ENCODE results near the gene GTF3C2.
A peak's percentile ranks its signal among the peaks of the same experiment; 100 is the strongest.

The GTF3C2 gene

GRCh38 chr2:27290549-27290948 lies 66.0 kb downstream of the GTF3C2 start:
- no peaks in the 10 kb centered on the region for H3K9me3 ChIP-seq (ENCODE audit: control insufficient read depth, insufficient read depth, low read depth, low read length)
- H3K36me3 ChIP-seq (ENCODE audit: control insufficient read depth, insufficient read depth, low read length) = no peaks in the 10 kb centered on the region
- H3K27me3 ChIP-seq (ENCODE audit: control insufficient read depth, insufficient read depth, low read length) = no peaks in the 10 kb centered on the region
- H3K4me1 ChIP-seq (ENCODE audit: control insufficient read depth, insufficient read depth, low read length) = peaks cover 20% of the 10 kb centered on the region
- H3K4me3 ChIP-seq (ENCODE audit: low read depth, low read length) = no peak overlapping the region
- no peak overlapping the region for H3K9ac ChIP-seq (ENCODE audit: low read length)
- no peak overlapping the region for H3K27ac ChIP-seq (ENCODE audit: low read depth, low read length)

GRCh38 chr2:27288610-27289009 lies 68.0 kb downstream of the GTF3C2 start:
- H3K4me3 ChIP-seq (ENCODE audit: low read depth, low read length) = no peak overlapping the region
- H3K27me3 ChIP-seq (ENCODE audit: control insufficient read depth, insufficient read depth, low read length) = no peaks in the 10 kb centered on the region
- H3K9me3 ChIP-seq (ENCODE audit: control insufficient read depth, insufficient read depth, low read depth, low read length) = no peaks in the 10 kb centered on the region
- H3K27ac ChIP-seq (ENCODE audit: low read depth, low read length) = no peak overlapping the region
- peaks cover 20% of the 10 kb centered on the region for H3K4me1 ChIP-seq (ENCODE audit: control insufficient read depth, insufficient read depth, low read length)
- H3K36me3 ChIP-seq (ENCODE audit: control insufficient read depth, insufficient read depth, low read length) = no peaks in the 10 kb centered on the region
- no peak overlapping the region for H3K9ac ChIP-seq (ENCODE audit: low read length)

GRCh38 chr2:27285481-27285880 lies 71.1 kb downstream of the GTF3C2 start:
- H3K27me3 ChIP-seq (ENCODE audit: control insufficient read depth, insufficient read depth, low read length) = peaks cover 4% of the 10 kb centered on the region; the same call in 1 of the 2 replicates
- H3K9me3 ChIP-seq (ENCODE audit: control insufficient read depth, insufficient read depth, low read depth, low read length) = no peaks in the 10 kb centered on the region
- H3K27ac ChIP-seq (ENCODE audit: low read depth, low read length) = no peak overlapping the region
- H3K9ac ChIP-seq (ENCODE audit: low read length) = no peak overlapping the region
- H3K36me3 ChIP-seq (ENCODE audit: control insufficient read depth, insufficient read depth, low read length) = no peaks in the 10 kb centered on the region
- H3K4me3 ChIP-seq (ENCODE audit: low read depth, low read length) = no peak overlapping the region
- peaks cover 28% of the 10 kb centered on the region for H3K4me1 ChIP-seq (ENCODE audit: control insufficient read depth, insufficient read depth, low read length)

- no peak overlapping the region for H3K4me3 ChIP-seq (ENCODE audit: low read depth, low read length)
- H3K9ac ChIP-seq (ENCODE audit: low read length) = no peak overlapping the region
- H3K36me3 ChIP-seq (ENCODE audit: control insufficient read depth, insufficient read depth, low read length) = no peaks in the 10 kb centered on the region
- H3K4me1 ChIP-seq (ENCODE audit: control insufficient read depth, insufficient read depth, low read length) = peaks cover 28% of the 10 kb centered on the region
- H3K27ac ChIP-seq (ENCODE audit: low read depth, low read length) = no peak overlapping the region
- H3K9me3 ChIP-seq (ENCODE audit: control insufficient read depth, insufficient read depth, low read depth, low read length) = no peaks in the 10 kb centered on the region
- peaks cover 4% of the 10 kb centered on the region; the same call in 1 of the 2 replicates for H3K27me3 ChIP-seq (ENCODE audit: control insufficient read depth, insufficient read depth, low read length)
Observed at GRCh38 chr2:27284996-27285395, 71.6 kb downstream of the GTF3C2 start.

GRCh38 chr2:27282892-27283291 lies 73.7 kb downstream of the GTF3C2 start:
- H3K27me3 ChIP-seq (ENCODE audit: control insufficient read depth, insufficient read depth, low read length) = peaks cover 4% of the 10 kb centered on the region; the same call in 1 of the 2 replicates
- H3K4me1 ChIP-seq (ENCODE audit: control insufficient read depth, insufficient read depth, low read length) = peaks cover 28% of the 10 kb centered on the region
- peak overlapping the region; percentile 67 for H3K9ac ChIP-seq (ENCODE audit: low read length)
- no peaks in the 10 kb centered on the region for H3K36me3 ChIP-seq (ENCODE audit: control insufficient read depth, insufficient read depth, low read length)
- H3K4me3 ChIP-seq (ENCODE audit: low read depth, low read length) = peak overlapping the region; percentile 49
- 0 out of 2 replicates have a peak overlapping the region, but pooled peaks have one; percentile 39 for H3K27ac ChIP-seq (ENCODE audit: low read depth, low read length)
- no peaks in the 10 kb centered on the region for H3K9me3 ChIP-seq (ENCODE audit: control insufficient read depth, insufficient read depth, low read depth, low read length)

GRCh38 chr2:27281855-27282559 lies 74.6 kb downstream of the GTF3C2 start, which contains the start of gene TRIM54:
TSS of gene TRIM54 (plus strand) at chr2:27282429. CDS start at chr2:27282732, 303 bp downstream.
- Histone ChIP-seq H3K4me3 (ENCODE audit: low read depth, low read length) (peak within 1 kb of the TSS; percentile 49), H3K9me3 (ENCODE audit: control insufficient read depth, insufficient read depth, low read depth, low read length) (no peaks in the 10 kb centered on the region), H3K27ac (ENCODE audit: low read depth, low read length) (0 out of 2 replicates have a peak within 1 kb of the TSS, but pooled peaks have one; percentile 39), H3K4me1 (ENCODE audit: control insufficient read depth, insufficient read depth, low read length) (peaks cover 27% of the 10 kb centered on the region), H3K27me3 (ENCODE audit: control insufficient read depth, insufficient read depth, low read length) (peaks cover 4% of the 10 kb centered on the region; the same call in 1 of the 2 replicates), H3K36me3 (ENCODE audit: control insufficient read depth, insufficient read depth, low read length) (no peaks in the 10 kb centered on the region), H3K9ac (ENCODE audit: low read length) (peak within 1 kb of the TSS; percentile 67)

GRCh38 chr2:27281442-27281841 lies 75.1 kb downstream of the GTF3C2 start:
- no peaks in the 10 kb centered on the region for H3K9me3 ChIP-seq (ENCODE audit: control insufficient read depth, insufficient read depth, low read depth, low read length)
- peaks cover 21% of the 10 kb centered on the region for H3K4me1 ChIP-seq (ENCODE audit: control insufficient read depth, insufficient read depth, low read length)
- H3K4me3 ChIP-seq (ENCODE audit: low read depth, low read length) = peak overlapping the region; percentile 49; the same call in 1 of the 2 replicates
- no peak overlapping the region for H3K9ac ChIP-seq (ENCODE audit: low read length)
- peaks cover 4% of the 10 kb centered on the region; the same call in 1 of the 2 replicates for H3K27me3 ChIP-seq (ENCODE audit: control insufficient read depth, insufficient read depth, low read length)
- H3K27ac ChIP-seq (ENCODE audit: low read depth, low read length) = no peak overlapping the region
- no peaks in the 10 kb centered on the region for H3K36me3 ChIP-seq (ENCODE audit: control insufficient read depth, insufficient read depth, low read length)

GRCh38 chr2:27280826-27281225 lies 75.7 kb downstream of the GTF3C2 start:
- H3K9me3 ChIP-seq (ENCODE audit: control insufficient read depth, insufficient read depth, low read depth, low read length) = no peaks in the 10 kb centered on the region
- no peak overlapping the region for H3K9ac ChIP-seq (ENCODE audit: low read length)
- H3K27me3 ChIP-seq (ENCODE audit: control insufficient read depth, insufficient read depth, low read length) = peaks cover 4% of the 10 kb centered on the region; the same call in 1 of the 2 replicates
- no peak overlapping the region for H3K4me3 ChIP-seq (ENCODE audit: low read depth, low read length)
- peaks cover 21% of the 10 kb centered on the region for H3K4me1 ChIP-seq (ENCODE audit: control insufficient read depth, insufficient read depth, low read length)
- no peaks in the 10 kb centered on the region for H3K36me3 ChIP-seq (ENCODE audit: control insufficient read depth, insufficient read depth, low read length)
- no peak overlapping the region for H3K27ac ChIP-seq (ENCODE audit: low read depth, low read length)

- H3K27ac ChIP-seq (ENCODE audit: low read depth, low read length) = no peak overlapping the region
- H3K9me3 ChIP-seq (ENCODE audit: control insufficient read depth, insufficient read depth, low read depth, low read length) = no peaks in the 10 kb centered on the region
- peaks cover 23% of the 10 kb centered on the region for H3K4me1 ChIP-seq (ENCODE audit: control insufficient read depth, insufficient read depth, low read length)
- H3K9ac ChIP-seq (ENCODE audit: low read length) = no peak overlapping the region
- no peak overlapping the region for H3K4me3 ChIP-seq (ENCODE audit: low read depth, low read length)
- H3K27me3 ChIP-seq (ENCODE audit: control insufficient read depth, insufficient read depth, low read length) = peaks cover 4% of the 10 kb centered on the region; the same call in 1 of the 2 replicates
- no peaks in the 10 kb centered on the region for H3K36me3 ChIP-seq (ENCODE audit: control insufficient read depth, insufficient read depth, low read length)
Observed at GRCh38 chr2:27278010-27278409, 78.6 kb downstream of the GTF3C2 start.
